Activated CD4-positive, alpha-beta T cell treated with anti-CD3 and anti-CD28 coated beads, Interleukin-2, amount 10 ng/mL, durations not matched to agents 24 days and 14 days (primary cell): ENCODE data around the gene PICALM. TPM values are rescaled to one million over a fixed set of nuclear protein-coding genes. Genes with fewer than 3 reads are reported as not detected.

Experiments
- DNase-seq: peaks from one replicate; pipeline ENCODE4 v3.0.0; 2022
- H3K27ac Mint-ChIP-seq: one replicate; pipeline ENCODE4 v1.8.0; 2022; ENCODE audit warnings: mild to moderate bottlenecking, mixed read lengths
- H3K27me3 Mint-ChIP-seq: one replicate; pipeline ENCODE4 v1.8.0; 2022; ENCODE audit warnings: mixed read lengths
- H3K36me3 Mint-ChIP-seq: one replicate; pipeline ENCODE4 v1.8.0; 2022; ENCODE audit warnings: low read depth, mild to moderate bottlenecking, mixed read lengths
- H3K4me1 Mint-ChIP-seq: one replicate; pipeline ENCODE4 v1.8.0; 2021; ENCODE audit warnings: mixed read lengths
- H3K4me3 Mint-ChIP-seq: one replicate; pipeline ENCODE4 v1.8.0; 2022; ENCODE audit warnings: mild to moderate bottlenecking, moderate library complexity, mixed read lengths
- H3K9me3 Mint-ChIP-seq: one replicate; pipeline ENCODE4 v1.8.0; 2021; ENCODE audit warnings: mixed read lengths
- intact Hi-C: fragments of 100-400 bp; cut with micrococcal nuclease; formaldehyde crosslinking; loops from one replicate; pipeline ENCODE4 v1.15.1; 2023
- total RNA-seq: library from RNA; stranded (reverse); gene quantifications from 2 replicates; pipeline ENCODE4 v1.2.3, GENCODE V29; 2022

Gene PICALM
- total RNA-seq, 1 donor from 2014 or later, result 156 TPM

GRCh38 chr11:86056351-86056854, 12.5 kb downstream of the PICALM start:
- Mint-ChIP-seq H3K4me3 (no peak overlapping the region), H3K9me3 (peaks cover 10% of the 10 kb centered on the region), H3K36me3 (peaks cover 38% of the 10 kb centered on the region), H3K27me3 (no peaks in the 10 kb centered on the region), H3K27ac (no peak overlapping the region), H3K4me1 (peaks cover 63% of the 10 kb centered on the region)
- no peak for DNase-seq
- intact Hi-C loops, result no loop called here

GRCh38 chr11:86052693-86053641, 15.9 kb downstream of the PICALM start:
- no peak for DNase-seq
- peak overlapping the region; percentile 12 for H3K27ac Mint-ChIP-seq
- H3K9me3 Mint-ChIP-seq, result peaks cover 6% of the 10 kb centered on the region
- intact Hi-C loops, result no loop called here
- peaks cover 37% of the 10 kb centered on the region for H3K36me3 Mint-ChIP-seq
- peak overlapping the region; percentile 17 for H3K4me3 Mint-ChIP-seq
- H3K4me1 Mint-ChIP-seq, result peaks cover 58% of the 10 kb centered on the region
- no peaks in the 10 kb centered on the region for H3K27me3 Mint-ChIP-seq

GRCh38 chr11:86050196-86050709, 18.6 kb downstream of the PICALM start:
- Mint-ChIP-seq H3K36me3 (peaks cover 34% of the 10 kb centered on the region), H3K4me3 (no peak overlapping the region), H3K4me1 (peaks cover 66% of the 10 kb centered on the region), H3K9me3 (peaks cover 6% of the 10 kb centered on the region), H3K27me3 (no peaks in the 10 kb centered on the region), H3K27ac (no peak overlapping the region)
- intact Hi-C loops, result no loop called here
- DNase-seq, result no peak

- H3K4me3 Mint-ChIP-seq, result peak overlapping the region; percentile 57
- H3K27ac Mint-ChIP-seq, result peak overlapping the region; percentile 96
- H3K36me3 Mint-ChIP-seq, result peaks cover 32% of the 10 kb centered on the region
- peak; percentile 64 for DNase-seq
- H3K9me3 Mint-ChIP-seq, result peaks cover 6% of the 10 kb centered on the region
- intact Hi-C loops, result loop anchor here (1.0 to 10.0 kb wide), 10 partner anchors 20 to 757 kb away; partner anchors contain the start of genes CCDC83 and PRSS23
- H3K27me3 Mint-ChIP-seq, result no peaks in the 10 kb centered on the region
- peaks cover 72% of the 10 kb centered on the region for H3K4me1 Mint-ChIP-seq
These were observed 21.5 kb downstream of the PICALM start for GRCh38 chr11:86047275-86047991.

- Mint-ChIP-seq H3K27ac (peak overlapping the region; percentile 96), H3K4me1 (peaks cover 71% of the 10 kb centered on the region), H3K27me3 (no peaks in the 10 kb centered on the region), H3K9me3 (no peaks in the 10 kb centered on the region), H3K4me3 (peak overlapping the region; percentile 24), H3K36me3 (peaks cover 27% of the 10 kb centered on the region)
- intact Hi-C loops, result loop anchor here (2.0 to 10.0 kb wide), 5 partner anchors 71 to 759 kb away; partner anchors contain the start of genes CCDC83 and PRSS23
- DNase-seq, result no peak
These were observed 22.8 kb downstream of the PICALM start for GRCh38 chr11:86046116-86046515.

- H3K36me3 Mint-ChIP-seq, result peaks cover 18% of the 10 kb centered on the region
- no peak for DNase-seq
- H3K27me3 Mint-ChIP-seq, result no peaks in the 10 kb centered on the region
- peak overlapping the region; percentile 28 for H3K4me3 Mint-ChIP-seq
- H3K4me1 Mint-ChIP-seq, result peaks cover 68% of the 10 kb centered on the region
- no peaks in the 10 kb centered on the region for H3K9me3 Mint-ChIP-seq
- intact Hi-C loops, result loop anchor here (2.0 to 10.0 kb wide), 4 partner anchors 189 to 761 kb away; partner anchors contain the start of genes CCDC83, EED and PRSS23
- H3K27ac Mint-ChIP-seq, result peak overlapping the region; percentile 52
These were observed 24.9 kb downstream of the PICALM start for GRCh38 chr11:86043765-86044503.

GRCh38 chr11:86041975-86042378, 26.9 kb downstream of the PICALM start:
- peak; percentile 88 for DNase-seq
- Mint-ChIP-seq H3K4me3 (peak overlapping the region; percentile 45), H3K4me1 (peaks cover 57% of the 10 kb centered on the region), H3K9me3 (no peaks in the 10 kb centered on the region), H3K27ac (peak overlapping the region; percentile 73), H3K36me3 (peaks cover 18% of the 10 kb centered on the region), H3K27me3 (no peaks in the 10 kb centered on the region)
- intact Hi-C loops, result loop anchor here (1.0 to 10.0 kb wide), 8 partner anchors 96 to 763 kb away; partner anchors contain the start of genes CCDC83, EED and PRSS23

- Mint-ChIP-seq H3K4me3 (peak overlapping the region; percentile 45), H3K27me3 (no peaks in the 10 kb centered on the region), H3K4me1 (peaks cover 53% of the 10 kb centered on the region), H3K9me3 (no peaks in the 10 kb centered on the region), H3K27ac (peak overlapping the region; percentile 5), H3K36me3 (peaks cover 19% of the 10 kb centered on the region)
- DNase-seq, result no peak
- intact Hi-C loops, result loop anchor here (5.0 to 10.0 kb wide), 3 partner anchors 186 to 764 kb away; partner anchors contain the start of genes CCDC83 and PRSS23
These were observed 27.7 kb downstream of the PICALM start for GRCh38 chr11:86040919-86041850.

GRCh38 chr11:86039094-86039493, 29.8 kb downstream of the PICALM start:
- peaks cover 43% of the 10 kb centered on the region for H3K4me1 Mint-ChIP-seq

GRCh38 chr11:86037743-86038142, 31.1 kb downstream of the PICALM start:
- no peak overlapping the region for H3K4me3 Mint-ChIP-seq
- intact Hi-C loops, result no loop called here
- peaks cover 39% of the 10 kb centered on the region for H3K4me1 Mint-ChIP-seq
- no peaks in the 10 kb centered on the region for H3K27me3 Mint-ChIP-seq
- H3K9me3 Mint-ChIP-seq, result no peaks in the 10 kb centered on the region
- peaks cover 10% of the 10 kb centered on the region for H3K36me3 Mint-ChIP-seq
- DNase-seq, result no peak
- peak overlapping the region; percentile 8 for H3K27ac Mint-ChIP-seq

More at GRCh38 chr11:86039094-86039493, 29.8 kb downstream of the PICALM start:
- no peak overlapping the region for H3K27ac Mint-ChIP-seq
- H3K4me3 Mint-ChIP-seq, result no peak overlapping the region
- peaks cover 12% of the 10 kb centered on the region for H3K36me3 Mint-ChIP-seq
- H3K27me3 Mint-ChIP-seq, result no peaks in the 10 kb centered on the region
- intact Hi-C loops, result no loop called here
- H3K9me3 Mint-ChIP-seq, result no peaks in the 10 kb centered on the region
- no peak for DNase-seq

- DNase-seq, result no peak
- Mint-ChIP-seq H3K36me3 (peaks cover 16% of the 10 kb centered on the region), H3K4me3 (no peak overlapping the region), H3K27ac (no peak overlapping the region), H3K9me3 (no peaks in the 10 kb centered on the region), H3K4me1 (peaks cover 35% of the 10 kb centered on the region), H3K27me3 (no peaks in the 10 kb centered on the region)
- intact Hi-C loops, result no loop called here
These were observed 33.0 kb downstream of the PICALM start for GRCh38 chr11:86035920-86036319.

GRCh38 chr11:86035164-86035563, 33.7 kb downstream of the PICALM start:
- Mint-ChIP-seq H3K27me3 (no peaks in the 10 kb centered on the region), H3K27ac (no peak overlapping the region), H3K4me1 (peaks cover 31% of the 10 kb centered on the region), H3K9me3 (no peaks in the 10 kb centered on the region), H3K36me3 (peaks cover 21% of the 10 kb centered on the region), H3K4me3 (no peak overlapping the region)
- intact Hi-C loops, result no loop called here
- DNase-seq, result no peak
